HCT116 (cell line): ENCODE data around the gene SLC39A13. TPM values are rescaled to one million over a fixed set of nuclear protein-coding genes. Genes with fewer than 3 reads are reported as not detected.

ENCODE experiments used
- ATAC-seq: fragments of 200-7000 bp; cut with Tn5 transposase; 2 replicates; pipeline ENCODE4 v1.9.1; 2020; ENCODE audit warnings: mild to moderate bottlenecking, moderate library complexity
- BruUV-seq: library from RNA; stranded (reverse); fragments of 400-500 nt; replicated peaks from 2 replicates; lab custom pipeline; 2021; lab: Mats Ljungman, UMichigan
- CTCF ChIA-PET: fragments of 300-600 bp; sonication (Branson Sonifier 250); formaldehyde crosslinking; loops from one replicate; lab custom pipeline; 2021; ENCODE audit warnings: antibody characterized with exemption; lab: Charles Lee
- POLR2A ChIA-PET: fragments of 300-600, 350-600 bp; sonication (Branson Sonifier 250); formaldehyde crosslinking; loops from one replicate; lab custom pipeline; 2021; ENCODE audit warnings: antibody characterized with exemption; lab: Charles Lee
- RAD21 ChIA-PET, 2 experiments: fragments of 300-600 bp; sonication (Branson Sonifier 250); formaldehyde crosslinking; loops; one replicate each; lab custom pipeline; 2023; ENCODE audit warnings: low total read pairs in 2 of 2; ENCODE audit not compliant: uncharacterized antibody in 2 of 2, unreplicated experiment in 2 of 2, low non-redundant PET in 1 of 2; lab: Charles Lee
- DNase-seq: peaks from one replicate; pipeline ENCODE4 v3.0.0-alpha.2; 2010; ENCODE audit warnings: low read depth, low spot score
- H2AFZ ChIP-seq: fragments of 200-600 bp; shearing (Covaris generic), sonication (generic); 2 replicates; pipeline ENCODE4 v1.6.1; 2017; ENCODE audit warnings: low read depth, mixed run types, mixed read lengths, antibody characterized with exemption, low read length; ENCODE audit not compliant: poor library complexity, severe bottlenecking
- H3K27ac ChIP-seq: 2 replicates; pipeline ENCODE4 v1.5.1; 2012; ENCODE audit warnings: low read depth, low read length
- H3K27me3 ChIP-seq: fragments of 200-600 bp; sonication (generic); 2 replicates; pipeline ENCODE4 v1.6.1; 2016; ENCODE audit warnings: mixed run types, low read length, mixed read lengths; ENCODE audit not compliant: insufficient read depth
- H3K36me3 ChIP-seq, 2 experiments: fragments of 200-500 bp in 1 of 2; fragments of 200-600 bp in 1 of 2; sonication (Bioruptor generic) in 1 of 2; sonication (generic) in 1 of 2; 2 replicates each; pipeline versions ENCODE4 v1.5.1 to v1.6.1; 2014 to 2016; ENCODE audit warnings: low read length in 2 of 2, inconsistent platforms in 1 of 2, mixed read lengths in 1 of 2, mixed run types in 1 of 2; ENCODE audit not compliant: insufficient read depth in 2 of 2, control insufficient read depth in 1 of 2
- H3K4me1 ChIP-seq, 2 experiments: fragments of 200-600 bp in 1 of 2; sonication (generic) in 1 of 2; 2 replicates each; pipeline versions ENCODE4 v1.5.1 to v1.6.1; 2012 to 2017; ENCODE audit warnings: low read length in 2 of 2, inconsistent platforms in 1 of 2, mild to moderate bottlenecking in 1 of 2, mixed read lengths in 1 of 2, mixed run types in 1 of 2, moderate library complexity in 1 of 2; ENCODE audit not compliant: insufficient read depth in 2 of 2, control insufficient read depth in 1 of 2
- H3K4me2 ChIP-seq: fragments of 200-600 bp; sonication (generic); 2 replicates; pipeline ENCODE4 v1.6.1; 2017; ENCODE audit warnings: mixed run types, low read length, mixed read lengths
- H3K4me3 ChIP-seq, 2 experiments: fragments of 200-600 bp in 1 of 2; sonication (generic) in 1 of 2; replicated peaks in 1 of 2; 2 replicates each; pipeline ENCODE4 v1.5.1; 2011 to 2016; ENCODE audit warnings: low read length in 2 of 2, control low read depth in 1 of 2, low read depth in 1 of 2, mild to moderate bottlenecking in 1 of 2, mixed read lengths in 1 of 2, mixed run types in 1 of 2
- H3K79me2 ChIP-seq: fragments of 200-600 bp; sonication (generic); 2 replicates; pipeline ENCODE4 v1.6.1; 2017; ENCODE audit warnings: mild to moderate bottlenecking, mixed run types, low read length, moderate library complexity, mixed read lengths; ENCODE audit not compliant: insufficient read depth
- H3K9ac ChIP-seq: fragments of 200-600 bp; sonication (generic); 2 replicates; pipeline ENCODE4 v1.6.1; 2016; ENCODE audit warnings: low read length, mixed read lengths
- H3K9me2 ChIP-seq: fragments of 200-600 bp; sonication (generic), shearing (Covaris generic); 2 replicates; pipeline ENCODE4 v1.6.1; 2017; ENCODE audit warnings: mixed run types, mild to moderate bottlenecking, moderate library complexity; ENCODE audit not compliant: insufficient read depth
- H3K9me3 ChIP-seq, 2 experiments: fragments of 200-500 bp in 1 of 2; fragments of 200-600 bp in 1 of 2; sonication (Bioruptor generic) in 1 of 2; sonication (generic) in 1 of 2; 2 replicates each; pipeline ENCODE4 v1.6.1; 2014 to 2017; ENCODE audit warnings: low read length in 2 of 2, mixed read lengths in 2 of 2, inconsistent platforms in 1 of 2, low read depth in 1 of 2, mild to moderate bottlenecking in 1 of 2, mixed run types in 1 of 2, moderate library complexity in 1 of 2; ENCODE audit not compliant: control insufficient read depth in 1 of 2, insufficient read depth in 1 of 2
- H4K20me1 ChIP-seq: fragments of 200-600 bp; sonication (generic), shearing (Covaris generic); 2 replicates; pipeline ENCODE4 v1.6.1; 2017; ENCODE audit warnings: mixed run types, mild to moderate bottlenecking, moderate library complexity; ENCODE audit not compliant: insufficient read depth
- CBX3 ChIP-seq: IDR thresholded peaks from 2 replicates; pipeline ENCODE4 v1.6.1; 2012; ENCODE audit warnings: low read depth
- CEBPB ChIP-seq: IDR thresholded peaks from 2 replicates; pipeline ENCODE4 v1.6.1; 2012; ENCODE audit warnings: low read depth
- CTCF ChIP-seq, 3 experiments: fragments of 200-600 bp in 1 of 3; sonication (generic) in 1 of 3; IDR thresholded peaks in 2 of 3; conservative IDR thresholded peaks in 1 of 3; 2 replicates each; pipeline ENCODE4 v1.5.1; 2012 to 2017; ENCODE audit warnings: low read depth in 2 of 3, low read length in 2 of 3, antibody characterized with exemption in 1 of 3, borderline replicate concordance in 1 of 3, control low read depth in 1 of 3, mild to moderate bottlenecking in 1 of 3, mixed read lengths in 1 of 3, mixed run types in 1 of 3, moderate library complexity in 1 of 3; ENCODE audit not compliant: insufficient read depth in 1 of 3
- EGR1 ChIP-seq: IDR thresholded peaks from 2 replicates; pipeline ENCODE4 v1.6.1; 2012; ENCODE audit warnings: low read depth
- EZH2 ChIP-seq: fragments of 200-600 bp; sonication (generic); IDR thresholded peaks from 2 replicates; pipeline ENCODE4 v1.6.1; 2017; ENCODE audit warnings: antibody characterized with exemption, mixed run types
- EZH2phosphoT487 ChIP-seq: fragments of 200-600 bp; IDR thresholded peaks from 2 replicates; pipeline ENCODE4 v1.6.1; 2018; ENCODE audit warnings: antibody characterized with exemption, borderline replicate concordance
- MAX ChIP-seq: IDR thresholded peaks from 2 replicates; pipeline ENCODE4 v1.6.1; 2012
- POLR2A ChIP-seq: IDR thresholded peaks from 2 replicates; pipeline ENCODE4 v1.7.0; 2011; ENCODE audit warnings: borderline replicate concordance; ENCODE audit not compliant: insufficient read depth, insufficient read length; ENCODE audit errors: extremely low read depth
- SP1 ChIP-seq: IDR thresholded peaks from 2 replicates; pipeline ENCODE4 v1.6.1; 2012; ENCODE audit warnings: low read depth
- ZFX ChIP-seq: fragments of 450-650 bp; IDR thresholded peaks from 2 replicates; pipeline ENCODE4 v1.6.1; 2017
- ZNF274 ChIP-seq: fragments of 200-500 bp; sonication (Bioruptor generic); IDR thresholded peaks from 2 replicates; pipeline ENCODE4 v1.6.1; 2014; ENCODE audit warnings: mild to moderate bottlenecking, low read depth, low read length, inconsistent platforms
- intact Hi-C: fragments of 100-400 bp; cut with micrococcal nuclease; formaldehyde crosslinking; loops from 2 replicates; pipeline ENCODE4 v1.10.0; 2022
- total RNA-seq: library from RNA; stranded (reverse); gene quantifications from one replicate; pipeline ENCODE4 v1.2.1, GENCODE V29; 2021; ENCODE audit not compliant: unreplicated experiment
- TF ChIP-seq, protein P1 (sequence below): IDR thresholded peaks from 2 replicates; pipeline ENCODE4 v1.6.1; 2012

The SLC39A13 gene
- total RNA-seq, 1 experiment from 2014 or later: 23.9 TPM

GRCh38 chr11:47384498-47384897 is 23.9 kb upstream of the SLC39A13 start:
- CTCF ChIA-PET: no interaction called here
- H2AFZ ChIP-seq: no peak overlapping the region
- no peak overlapping the region for H3K9ac ChIP-seq
- H3K36me3 ChIP-seq: no peaks in the 10 kb centered on the region
- no peak overlapping the region for H3K4me2 ChIP-seq
- H3K27ac ChIP-seq: no peak overlapping the region
- H3K9me2 ChIP-seq: no peaks in the 10 kb centered on the region
- intact Hi-C loops: no loop called here
- no peaks in the 10 kb centered on the region for H3K27me3 ChIP-seq
- DNase-seq (no peak), ATAC-seq (no peak)
- no peaks in the 10 kb centered on the region for H3K79me2 ChIP-seq
- H3K4me1 ChIP-seq: no peaks in the 10 kb centered on the region
- H4K20me1 ChIP-seq: no peaks in the 10 kb centered on the region
- no peak overlapping the region for H3K4me3 ChIP-seq
- no peaks in the 10 kb centered on the region for H3K9me3 ChIP-seq
- RAD21 ChIA-PET: no interaction called here
- no TSS peak for BruUV-seq
- POLR2A ChIA-PET: no interaction called here
- no peak for TF ChIP-seq ZFX
- TF ChIP-seq CTCF (IDR thresholded peaks at IDR 0.05 in 2 of 3, conservative IDR thresholded peaks at IDR 0.05 in 1 of 3; ENCODE audit: borderline replicate concordance in 1 of 3, insufficient read depth in 1 of 3, low read depth in 2 of 3, low read length in 2 of 3): no peak
- no peak for TF ChIP-seq CBX3
- no peak for TF ChIP-seq MAX
- TF ChIP-seq EZH2: no peak
- no peak for TF ChIP-seq POLR2A
- TF ChIP-seq ZNF274: no peak
- no peak for TF ChIP-seq CEBPB
- TF ChIP-seq, protein P1, sequence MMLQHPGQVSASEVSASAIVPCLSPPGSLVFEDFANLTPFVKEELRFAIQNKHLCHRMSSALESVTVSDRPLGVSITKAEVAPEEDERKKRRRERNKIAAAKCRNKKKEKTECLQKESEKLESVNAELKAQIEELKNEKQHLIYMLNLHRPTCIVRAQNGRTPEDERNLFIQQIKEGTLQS: no peak
- TF ChIP-seq EZH2phosphoT487: no peak
- TF ChIP-seq SP1: no peak
- TF ChIP-seq EGR1: no peak
